ENCODE measurements around the gene RPP40. TPM values are rescaled to one million over a fixed set of nuclear protein-coding genes. Genes with fewer than 3 reads are reported as not detected.

RPP40 gene
- polyA plus RNA-seq, 5 donors: 9.7 to 13.2 (median 12.2) TPM

- DNase-seq: no peak
Observed at GRCh38 chr6:4970739-4971395, 33.0 kb downstream of the RPP40 start.

DNA sequence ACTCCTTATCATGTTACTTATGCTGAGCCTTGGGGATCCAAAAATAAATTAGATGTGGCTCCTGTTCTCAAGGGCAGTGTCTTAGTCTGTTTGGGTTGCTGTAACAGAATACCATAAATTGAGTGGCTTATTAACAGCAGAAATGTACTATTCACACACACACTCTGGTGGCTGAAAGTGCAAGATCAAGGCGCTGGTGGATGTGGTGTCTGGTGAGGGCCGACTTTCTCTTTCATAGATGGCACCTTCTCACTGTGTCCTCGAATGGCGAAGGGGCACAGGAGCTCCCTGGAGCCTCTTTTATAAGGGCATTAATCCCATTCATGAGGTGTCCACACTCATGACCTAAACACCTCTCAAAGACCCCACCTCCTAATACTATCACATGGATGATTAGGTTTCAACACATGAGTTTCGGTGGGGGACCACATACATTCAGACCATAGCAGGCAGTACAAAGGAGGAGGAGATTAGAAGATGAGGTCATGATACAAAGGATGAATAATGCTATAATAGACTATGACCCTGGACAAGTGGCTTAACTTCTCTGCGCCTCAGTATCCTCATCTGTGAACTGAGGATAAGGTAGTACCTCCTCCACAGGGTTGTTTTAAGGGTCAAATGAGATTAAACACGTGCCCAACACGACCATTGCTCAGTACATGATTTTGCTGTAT is 34.1 kb downstream of the RPP40 start:
- no peak for DNase-seq

DNA sequence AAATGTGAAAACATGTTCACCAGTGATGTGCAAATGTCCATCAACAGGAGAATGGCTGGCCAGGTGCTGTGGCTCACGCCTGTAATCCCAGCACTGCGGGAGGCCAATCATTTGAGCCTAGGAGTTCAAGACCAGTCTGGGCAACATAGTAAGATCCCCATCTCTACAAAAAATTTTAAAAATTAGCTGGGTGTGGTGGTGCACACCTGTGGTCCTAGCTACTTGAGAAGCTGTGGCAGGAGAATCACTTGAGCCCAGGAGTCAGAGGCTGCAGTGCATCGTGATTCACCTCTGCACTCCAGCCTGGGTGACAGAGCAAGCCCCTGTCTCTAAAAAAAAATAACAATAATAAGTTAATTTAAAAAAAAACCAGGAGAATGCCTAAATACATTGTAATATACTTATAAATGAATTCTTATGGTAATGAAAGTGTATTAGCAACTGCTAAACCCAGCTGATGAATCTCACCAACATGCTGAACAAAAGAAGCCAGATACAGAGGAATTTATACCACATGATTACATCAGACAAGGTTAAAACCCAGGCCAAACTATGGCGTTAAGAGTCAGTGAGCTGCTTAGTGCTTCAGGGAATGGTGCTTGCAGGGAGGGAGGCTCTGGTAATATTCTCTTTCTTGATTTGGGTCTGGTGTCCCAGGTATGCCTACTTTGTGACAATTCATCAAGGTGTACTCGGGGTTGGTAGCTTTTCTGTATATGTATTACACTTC is 36.4 kb downstream of the RPP40 start:
- no peak for DNase-seq

DNA sequence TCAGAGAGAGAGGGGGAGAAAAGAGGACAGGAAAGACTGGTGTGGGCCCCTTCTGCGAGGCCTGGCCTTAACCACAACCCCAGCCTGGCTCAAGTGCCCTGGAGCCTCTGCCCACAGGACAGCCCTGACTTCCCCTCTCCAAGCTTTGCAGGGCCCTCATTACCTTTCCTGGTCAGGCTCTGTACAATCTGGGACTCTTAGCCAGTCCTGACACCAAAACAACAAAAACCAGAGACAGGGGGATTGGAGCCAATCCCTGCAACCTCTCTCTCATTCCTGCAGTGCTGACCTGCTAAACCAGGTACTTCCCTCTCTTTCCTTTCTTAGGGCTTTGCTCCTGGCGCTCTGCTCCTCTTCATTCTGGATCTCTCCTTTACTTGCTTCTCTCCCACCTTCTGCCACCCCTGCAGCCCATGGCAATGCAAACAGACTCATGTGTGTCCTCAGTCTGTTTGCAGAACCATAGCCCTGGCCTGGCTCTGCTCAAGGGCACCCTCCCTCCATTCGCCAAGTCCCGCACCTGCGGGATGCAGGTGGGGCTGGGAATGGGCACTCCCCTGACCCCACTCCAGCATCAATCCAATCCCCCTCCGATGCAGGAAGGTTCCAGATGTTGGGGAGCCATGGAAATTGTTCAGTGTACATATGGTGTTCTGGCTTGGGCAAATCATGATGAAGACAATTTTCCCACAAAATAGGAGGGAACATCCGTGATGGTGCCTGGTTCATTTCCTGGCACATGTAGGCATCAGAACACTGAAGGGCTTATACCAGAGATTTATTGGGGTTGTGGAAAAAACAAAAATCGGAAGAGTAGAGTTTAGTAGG is 38.1 kb downstream of the RPP40 start:
- DNase-seq: no peak

GRCh38 chr6:4964675-4965561 is 38.9 kb downstream of the RPP40 start:
- DNase-seq: no peak

DNA sequence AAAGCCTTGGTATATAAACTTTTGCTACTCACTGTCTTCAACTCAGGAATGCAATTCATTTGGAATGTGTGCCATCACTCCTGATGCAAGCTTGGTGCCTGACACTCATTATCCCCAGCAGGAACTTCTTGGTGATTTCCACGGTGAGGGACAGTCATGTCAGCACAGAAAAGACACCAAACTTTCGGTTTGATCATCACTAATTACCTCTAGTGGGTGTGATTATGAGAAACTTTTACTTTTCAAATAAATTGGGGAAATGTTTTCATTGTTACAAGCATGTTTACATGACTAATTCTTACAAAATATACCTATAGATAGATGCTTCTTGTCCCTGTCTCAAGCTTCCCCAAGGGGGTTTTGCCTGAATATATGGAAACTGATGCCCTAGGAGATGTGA is 40.9 kb downstream of the RPP40 start:
- no peak for DNase-seq

GRCh38 chr6:4961322-4962168 is 42.3 kb downstream of the RPP40 start:
- DNase-seq: no peak

DNA sequence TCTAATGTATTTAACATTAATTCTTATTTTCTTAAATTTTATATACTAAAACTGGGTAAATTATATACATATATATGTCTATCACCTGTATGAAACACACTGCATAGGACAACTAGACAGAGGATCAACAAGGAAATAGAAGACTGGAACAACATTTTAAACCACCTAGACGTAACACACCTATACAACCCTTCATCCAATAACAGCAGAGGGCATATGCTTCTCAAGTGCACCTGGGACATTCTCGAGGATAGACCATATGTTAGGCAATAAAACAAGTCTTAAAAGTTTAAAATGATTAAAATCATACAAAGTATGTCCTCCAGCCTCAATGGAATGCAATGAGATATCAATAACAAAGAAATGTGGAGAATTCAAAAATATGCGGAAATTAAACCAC is 45.2 kb downstream of the RPP40 start:
- no peak for DNase-seq

DNA sequence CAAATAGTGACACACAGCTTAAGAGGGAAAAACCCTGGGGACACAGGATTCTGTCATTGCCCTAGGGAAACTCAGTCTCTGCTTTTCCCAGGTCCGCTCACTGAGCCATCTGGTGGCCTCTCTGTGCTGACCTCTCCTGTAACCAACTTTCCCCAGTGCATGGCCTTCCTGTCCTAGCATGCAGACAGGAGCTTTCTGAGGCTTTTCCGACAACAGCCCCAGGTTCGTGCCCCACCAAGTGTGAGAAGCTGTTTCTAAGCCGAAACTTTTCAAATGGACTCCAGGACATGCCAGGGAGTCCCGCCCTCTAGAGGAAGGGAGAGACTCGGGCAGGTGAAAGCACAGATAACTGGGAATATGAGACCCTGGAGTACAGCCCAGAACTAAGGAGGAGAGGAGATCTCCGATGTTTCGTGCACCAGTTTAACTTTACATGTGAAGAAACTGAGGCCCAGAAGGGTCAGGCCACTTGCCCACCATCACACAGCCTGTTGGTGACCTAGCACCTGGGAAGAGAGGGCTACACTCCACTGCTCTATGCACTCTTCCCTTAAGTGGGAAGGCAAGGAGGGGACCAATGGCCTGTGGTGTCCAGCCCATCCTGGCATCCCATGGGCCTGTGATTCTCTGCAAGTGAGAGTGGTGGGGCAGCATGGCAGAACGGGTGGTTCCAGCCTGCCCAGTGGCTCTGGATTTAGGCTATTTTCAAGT is 46.2 kb downstream of the RPP40 start:
- no peak for DNase-seq

GRCh38 chr6:4956625-4957024 is 47.2 kb downstream of the RPP40 start:
- DNase-seq: no peak

DNA sequence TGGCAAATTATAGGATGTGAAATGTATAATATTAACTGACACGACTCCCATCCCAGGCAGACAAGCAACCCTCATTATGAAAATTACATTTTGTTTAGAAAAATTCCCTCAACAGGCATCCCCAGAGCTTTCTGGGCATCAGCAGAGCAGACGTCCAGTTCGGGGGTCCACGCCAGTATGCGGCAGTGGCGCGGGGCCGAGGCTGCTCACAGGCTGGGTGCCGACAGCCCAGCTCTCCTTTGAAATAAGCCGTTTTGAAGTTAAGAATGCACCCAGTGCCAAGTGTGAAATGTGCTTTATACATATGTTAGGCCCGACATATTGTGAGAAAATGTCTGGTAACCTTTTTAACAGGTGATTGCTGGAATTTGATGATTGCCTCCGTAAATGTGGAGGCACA is 50.4 kb downstream of the RPP40 start:
- DNase-seq: no peak

DNA sequence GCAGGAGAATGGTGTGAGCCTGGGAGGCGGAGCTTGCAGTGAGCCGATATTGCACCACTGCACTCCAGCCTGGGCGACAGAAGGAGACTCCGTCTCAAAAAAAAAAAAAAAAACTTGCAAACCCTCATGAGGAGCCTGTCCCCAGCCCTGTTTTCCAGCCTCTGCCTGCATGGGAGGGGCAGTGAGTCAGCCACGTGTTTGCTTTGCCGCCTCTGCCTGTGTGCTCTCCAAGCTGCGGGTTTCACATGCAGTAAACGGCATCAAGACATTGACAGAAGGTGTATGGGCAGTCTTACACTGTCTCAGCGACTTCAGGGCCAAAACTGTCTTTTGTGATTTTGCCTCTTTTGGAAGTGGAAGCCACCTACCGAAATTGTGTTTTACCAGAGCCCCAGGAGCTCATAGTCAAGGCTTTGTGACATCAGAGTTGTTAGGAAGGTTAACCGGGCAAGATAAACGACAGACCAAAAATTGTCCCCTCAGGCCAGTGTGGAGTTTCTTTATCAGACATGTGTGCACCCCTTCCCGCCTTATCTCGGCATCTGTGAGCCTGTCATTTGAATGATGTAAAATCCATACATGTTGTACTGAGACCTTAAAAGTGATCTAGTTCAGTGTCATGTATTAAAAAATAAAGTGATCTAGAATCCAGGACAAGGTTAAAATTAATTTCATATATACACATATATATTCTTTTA is 52.9 kb downstream of the RPP40 start:
- no peak for DNase-seq

GRCh38 chr6:4950076-4950475 is 53.8 kb downstream of the RPP40 start:
- no peak for DNase-seq

DNA sequence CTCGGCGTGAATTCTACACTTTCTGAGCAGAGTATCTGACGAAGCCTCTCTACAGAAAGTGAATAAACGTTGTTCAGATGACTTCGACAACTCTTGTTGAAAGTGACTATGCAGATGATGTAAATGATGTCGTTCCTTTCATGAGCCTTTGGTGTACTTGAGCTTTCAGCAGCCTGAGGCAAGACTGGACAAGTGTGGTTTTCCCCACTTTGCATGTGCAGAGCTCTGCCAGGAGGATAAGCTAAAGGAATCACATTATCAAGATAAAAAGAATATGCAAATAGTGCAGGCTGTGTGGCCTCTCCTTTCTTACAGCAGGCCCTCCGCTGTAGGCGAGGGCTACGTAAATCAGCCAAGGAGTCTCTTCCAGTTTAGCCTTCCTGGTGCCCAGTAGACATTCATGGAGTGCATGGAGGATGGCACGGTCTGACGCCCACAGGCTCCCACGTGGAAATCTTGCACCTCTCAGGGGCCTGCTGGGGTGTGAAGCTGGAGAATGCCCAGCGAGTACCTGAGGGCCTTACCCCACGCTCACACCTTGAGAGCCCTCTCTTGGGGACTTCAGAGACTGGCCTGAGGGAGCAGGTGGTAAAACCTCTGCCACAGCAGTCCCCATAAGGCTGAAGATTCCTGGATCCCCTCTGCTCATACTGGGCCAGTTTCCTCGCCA is 54.9 kb downstream of the RPP40 start:
- DNase-seq: no peak

- no peak for DNase-seq
Observed at GRCh38 chr6:4947716-4948115, 56.1 kb downstream of the RPP40 start.

DNA sequence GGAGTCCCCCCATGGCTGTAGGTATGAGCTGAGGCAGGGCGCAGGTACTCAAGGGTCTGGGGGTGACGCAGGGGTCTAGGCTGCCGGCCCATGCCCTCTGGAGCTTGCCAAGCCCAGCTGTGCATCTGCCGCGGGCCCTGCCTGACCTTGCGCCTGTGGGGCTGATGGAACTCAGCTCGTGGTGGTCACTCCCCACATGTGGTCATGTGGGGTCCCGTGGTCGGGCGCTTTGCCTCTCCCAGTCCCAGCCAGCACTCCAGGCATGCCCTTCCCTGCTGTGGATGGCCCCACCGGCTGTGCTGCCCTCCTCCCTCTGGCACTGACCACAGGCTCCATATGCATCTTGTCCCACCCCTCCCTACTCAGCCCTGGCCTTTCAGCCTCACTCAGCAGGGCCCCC is 57.3 kb downstream of the RPP40 start:
- DNase-seq: no peak

Data from right lung (tissue), 5 donors.